OCI-LY1 (cell line): ENCODE data around the gene ANKFY1.

Experiments
- H2AFZ ChIP-seq: fragments of 200-600 bp; sonication (generic), shearing (Covaris generic); 2 replicates; pipeline ENCODE4 v1.6.0; 2014; ENCODE audit warnings: antibody characterized with exemption, mild to moderate bottlenecking, low read length
- H3F3A ChIP-seq: fragments of 200-600 bp; sonication (generic), shearing (Covaris generic); 2 replicates; pipeline ENCODE4 v1.6.0; 2014; ENCODE audit warnings: mild to moderate bottlenecking, antibody characterized with exemption, low read length, moderate library complexity; ENCODE audit not compliant: insufficient read depth
- H3K27ac ChIP-seq: fragments of 200-600 bp; sonication (generic); 2 replicates; pipeline ENCODE4 v1.5.1; 2014; ENCODE audit warnings: low read length, mixed run types, mild to moderate bottlenecking, low read depth; ENCODE audit not compliant: poor library complexity, severe bottlenecking
- H3K27me3 ChIP-seq: fragments of 200-600 bp; sonication (generic); 2 replicates; pipeline ENCODE4 v1.6.0; 2014; ENCODE audit warnings: antibody characterized with exemption, mild to moderate bottlenecking, low read length, moderate library complexity; ENCODE audit not compliant: insufficient read depth
- H3K36me3 ChIP-seq: fragments of 200-600 bp; sonication (generic); 2 replicates; pipeline ENCODE4 v1.6.1; 2014; ENCODE audit warnings: mild to moderate bottlenecking, antibody characterized with exemption, low read length, moderate library complexity, mixed read lengths; ENCODE audit not compliant: insufficient read depth
- H3K4me1 ChIP-seq: fragments of 200-600 bp; sonication (generic); 2 replicates; pipeline ENCODE4 v1.5.1; 2014; ENCODE audit warnings: mild to moderate bottlenecking, low read length, moderate library complexity; ENCODE audit not compliant: insufficient read depth, severe bottlenecking
- H3K4me2 ChIP-seq: fragments of 200-600 bp; sonication (generic), shearing (Covaris generic); 2 replicates; pipeline ENCODE4 v1.6.1; 2014; ENCODE audit warnings: low read length
- H3K4me3 ChIP-seq: fragments of 200-600 bp; sonication (generic); 2 replicates; pipeline ENCODE4 v1.5.1; 2014; ENCODE audit warnings: low read length, low read depth, mild to moderate bottlenecking, mixed read lengths; ENCODE audit not compliant: poor library complexity, severe bottlenecking
- H3K79me2 ChIP-seq: fragments of 200-600 bp; shearing (Covaris generic); 2 replicates; pipeline ENCODE4 v1.6.1; 2016; ENCODE audit warnings: mixed run types, low read length, mixed read lengths; ENCODE audit not compliant: insufficient read depth
- H3K9ac ChIP-seq: fragments of 200-600 bp; sonication (generic), shearing (Covaris generic); 2 replicates; pipeline ENCODE4 v1.6.1; 2014; ENCODE audit warnings: mild to moderate bottlenecking, low read length, mixed read lengths
- H3K9me2 ChIP-seq: fragments of 200-600 bp; sonication (generic), shearing (Covaris generic); 2 replicates; pipeline ENCODE4 v1.6.1; 2014; ENCODE audit warnings: low read depth, mild to moderate bottlenecking, low read length, mixed read lengths
- H3K9me3 ChIP-seq: fragments of 200-600 bp; shearing (Covaris generic); 2 replicates; pipeline ENCODE4 v1.6.1; 2014; ENCODE audit warnings: low read length, mixed read lengths
- H4K20me1 ChIP-seq: fragments of 200-600 bp; sonication (generic), shearing (Covaris generic); 2 replicates; pipeline ENCODE4 v1.6.0; 2016; ENCODE audit warnings: mild to moderate bottlenecking, low read length; ENCODE audit not compliant: insufficient read depth
- EZH2 ChIP-seq: fragments of 200-600 bp; sonication (generic), shearing (Covaris generic); IDR thresholded peaks from 2 replicates; pipeline ENCODE4 v1.8.0; 2017; ENCODE audit warnings: borderline replicate concordance, mixed run types, mild to moderate bottlenecking, antibody characterized with exemption, low read length, moderate library complexity, mixed read lengths
- TF ChIP-seq, protein P1 (sequence below): fragments of 200-600 bp; sonication (generic), shearing (Covaris generic); IDR thresholded peaks from 2 replicates; pipeline ENCODE4 v1.5.1; 2017; ENCODE audit warnings: mild to moderate bottlenecking, antibody characterized with exemption, low read length, moderate library complexity, mixed read lengths

ANKFY1 gene

DNA sequence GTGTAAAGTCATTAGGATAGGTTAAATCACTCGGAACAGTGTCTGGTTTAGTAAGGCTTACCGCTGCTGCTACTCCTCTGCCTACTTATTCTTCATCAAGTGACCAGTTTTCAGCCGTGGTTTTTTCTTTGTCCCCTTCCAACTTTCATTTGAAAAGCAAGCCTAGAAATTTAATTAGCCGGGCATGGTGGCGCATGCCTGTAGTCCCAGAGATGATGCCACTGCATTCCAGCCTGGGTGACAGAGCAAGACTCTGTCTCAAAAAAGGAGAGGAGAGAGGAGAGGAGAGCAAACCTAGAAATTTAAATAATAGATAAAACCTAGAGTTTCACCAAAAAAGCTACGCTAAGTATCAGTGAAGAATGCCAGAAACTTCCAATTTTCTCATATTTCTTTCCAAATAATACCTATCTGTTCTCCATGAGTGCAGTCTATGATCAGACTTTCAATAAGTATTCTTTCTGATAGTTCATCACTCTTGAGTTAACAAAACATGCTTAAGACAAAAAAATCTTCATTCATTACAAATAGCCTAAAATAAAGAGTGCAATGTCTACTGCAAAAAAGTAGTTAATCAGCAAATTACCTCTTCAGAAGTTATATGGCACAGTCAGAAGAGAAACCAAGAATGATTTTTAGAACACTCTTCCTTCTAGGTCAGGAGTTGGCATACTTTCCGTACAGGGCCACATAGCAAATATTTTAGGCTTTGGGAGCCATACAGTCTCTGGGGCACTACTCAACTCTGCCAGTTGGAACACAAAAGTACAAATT, 15.1 kb downstream of the ANKFY1 start:
- no peak overlapping the region for H2AFZ ChIP-seq
- H3K36me3 ChIP-seq = peaks cover 15% of the 10 kb centered on the region
- no peaks in the 10 kb centered on the region for H3K9me3 ChIP-seq
- no peak overlapping the region for H3K27ac ChIP-seq
- H3K4me1 ChIP-seq = no peaks in the 10 kb centered on the region
- H3K79me2 ChIP-seq = peaks cover 78% of the 10 kb centered on the region
- no peaks in the 10 kb centered on the region for H3K9me2 ChIP-seq
- H3K4me2 ChIP-seq = no peak overlapping the region
- no peak overlapping the region for H3K4me3 ChIP-seq
- TF ChIP-seq, protein P1, sequence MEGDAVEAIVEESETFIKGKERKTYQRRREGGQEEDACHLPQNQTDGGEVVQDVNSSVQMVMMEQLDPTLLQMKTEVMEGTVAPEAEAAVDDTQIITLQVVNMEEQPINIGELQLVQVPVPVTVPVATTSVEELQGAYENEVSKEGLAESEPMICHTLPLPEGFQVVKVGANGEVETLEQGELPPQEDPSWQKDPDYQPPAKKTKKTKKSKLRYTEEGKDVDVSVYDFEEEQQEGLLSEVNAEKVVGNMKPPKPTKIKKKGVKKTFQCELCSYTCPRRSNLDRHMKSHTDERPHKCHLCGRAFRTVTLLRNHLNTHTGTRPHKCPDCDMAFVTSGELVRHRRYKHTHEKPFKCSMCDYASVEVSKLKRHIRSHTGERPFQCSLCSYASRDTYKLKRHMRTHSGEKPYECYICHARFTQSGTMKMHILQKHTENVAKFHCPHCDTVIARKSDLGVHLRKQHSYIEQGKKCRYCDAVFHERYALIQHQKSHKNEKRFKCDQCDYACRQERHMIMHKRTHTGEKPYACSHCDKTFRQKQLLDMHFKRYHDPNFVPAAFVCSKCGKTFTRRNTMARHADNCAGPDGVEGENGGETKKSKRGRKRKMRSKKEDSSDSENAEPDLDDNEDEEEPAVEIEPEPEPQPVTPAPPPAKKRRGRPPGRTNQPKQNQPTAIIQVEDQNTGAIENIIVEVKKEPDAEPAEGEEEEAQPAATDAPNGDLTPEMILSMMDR = no peak
- no peak for TF ChIP-seq EZH2
- H3K27me3 ChIP-seq = no peaks in the 10 kb centered on the region
- no peaks in the 10 kb centered on the region for H4K20me1 ChIP-seq
- no peak overlapping the region for H3K9ac ChIP-seq
- no peaks in the 10 kb centered on the region for H3F3A ChIP-seq

DNA sequence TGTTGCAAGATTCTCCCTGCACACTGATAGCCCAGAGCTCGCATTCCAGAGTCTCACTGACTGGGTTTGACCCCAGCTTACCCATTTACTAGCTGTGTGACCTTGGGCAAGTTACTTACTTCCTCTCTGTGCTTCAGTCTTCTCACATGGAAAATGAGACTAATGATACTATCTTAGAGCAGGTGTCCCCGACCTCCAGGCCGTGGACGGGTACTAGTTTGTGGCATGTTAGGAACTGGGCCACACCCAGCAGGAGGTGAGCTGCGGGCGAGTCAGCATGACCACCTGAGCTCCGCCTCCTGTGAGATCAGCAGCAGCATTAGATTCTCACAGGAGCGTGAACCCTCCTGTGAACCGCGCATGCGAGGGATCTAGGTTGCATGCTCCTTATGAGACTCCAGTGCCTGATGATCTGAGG, 15.8 kb downstream of the ANKFY1 start:
- Histone ChIP-seq H3K4me3 (no peak overlapping the region), H3K9me2 (no peaks in the 10 kb centered on the region), H3K9me3 (no peaks in the 10 kb centered on the region), H3K4me1 (no peaks in the 10 kb centered on the region), H4K20me1 (no peaks in the 10 kb centered on the region), H3F3A (no peaks in the 10 kb centered on the region), H3K79me2 (peaks cover 71% of the 10 kb centered on the region), H3K9ac (no peak overlapping the region), H2AFZ (no peak overlapping the region), H3K27ac (no peak overlapping the region), H3K27me3 (no peaks in the 10 kb centered on the region), H3K36me3 (peaks cover 15% of the 10 kb centered on the region), H3K4me2 (no peak overlapping the region)
- TF ChIP-seq, protein P1 = no peak
- TF ChIP-seq EZH2 = no peak

DNA sequence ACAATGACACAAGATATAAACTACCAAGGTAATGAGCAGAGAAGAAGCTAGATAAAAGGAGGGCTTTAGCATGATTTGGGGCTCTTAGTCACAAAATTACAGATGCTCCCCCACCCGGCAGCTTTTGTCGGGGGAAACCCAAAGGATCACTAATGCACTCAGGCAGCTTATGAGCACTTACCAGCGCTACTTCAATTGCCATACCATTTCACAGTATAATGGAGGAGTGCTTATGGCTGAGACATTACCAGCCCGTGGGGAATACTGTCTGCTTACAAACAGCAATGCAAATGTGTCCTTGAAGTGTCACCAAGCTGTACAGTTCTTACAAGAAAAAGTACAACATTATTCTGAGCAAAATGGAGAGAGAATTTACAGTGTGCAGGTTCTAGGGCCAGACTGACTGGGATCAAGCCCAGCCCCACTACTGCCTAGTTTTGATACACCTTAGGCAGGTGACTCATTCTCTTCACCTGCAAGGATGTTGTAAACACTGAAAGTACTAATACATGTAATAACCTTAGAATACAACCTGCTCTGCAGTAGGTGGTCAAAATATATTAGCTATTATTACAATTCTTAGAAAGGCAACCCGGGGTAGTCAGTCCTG, 16.3 kb downstream of the ANKFY1 start:
- Histone ChIP-seq H3K36me3 (peaks cover 18% of the 10 kb centered on the region), H3K9me3 (no peaks in the 10 kb centered on the region), H3K4me2 (no peak overlapping the region), H3K79me2 (peaks cover 68% of the 10 kb centered on the region), H4K20me1 (no peaks in the 10 kb centered on the region), H2AFZ (no peak overlapping the region), H3K9ac (no peak overlapping the region), H3K27me3 (no peaks in the 10 kb centered on the region), H3K9me2 (no peaks in the 10 kb centered on the region), H3K27ac (no peak overlapping the region), H3F3A (no peaks in the 10 kb centered on the region), H3K4me1 (no peaks in the 10 kb centered on the region), H3K4me3 (no peak overlapping the region)
- TF ChIP-seq, protein P1 = no peak
- no peak for TF ChIP-seq EZH2
